WI38 (cell line): ENCODE results near the gene ESYT3.
"Not testable (repeated sequence)": the region's sequence is repeated elsewhere in the genome, so short reads cannot be mapped to it uniquely, and the experiment has no call there.

Experiments used
- H3K4me3 ChIP-seq: 2 replicates; pipeline ENCODE4 v1.5.1; 2011; ENCODE audit warnings: low read depth, mild to moderate bottlenecking, control low read depth, low read length
- TF ChIP-seq, protein P1 (sequence below): IDR thresholded peaks from 2 replicates; pipeline ENCODE4 v1.5.1; 2012; ENCODE audit warnings: low read depth, mild to moderate bottlenecking, control low read depth, low read length

Gene ESYT3

DNA sequence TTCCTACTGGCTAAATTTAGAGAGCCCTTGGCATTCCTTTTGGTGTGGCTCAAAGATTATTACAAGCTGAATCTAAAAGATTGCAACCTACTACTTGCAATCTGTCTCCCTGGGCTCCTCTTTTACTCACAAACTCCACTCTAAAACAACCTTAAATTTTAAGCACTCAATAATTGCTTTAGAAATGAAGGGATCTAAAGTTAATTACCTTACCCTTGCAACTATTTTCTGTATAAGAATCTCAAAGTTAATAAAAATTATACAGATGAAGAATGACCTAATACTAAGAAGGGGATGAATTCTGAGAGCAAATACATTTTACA is 60.2 kb downstream of the ESYT3 start:
- TF ChIP-seq, protein P1, sequence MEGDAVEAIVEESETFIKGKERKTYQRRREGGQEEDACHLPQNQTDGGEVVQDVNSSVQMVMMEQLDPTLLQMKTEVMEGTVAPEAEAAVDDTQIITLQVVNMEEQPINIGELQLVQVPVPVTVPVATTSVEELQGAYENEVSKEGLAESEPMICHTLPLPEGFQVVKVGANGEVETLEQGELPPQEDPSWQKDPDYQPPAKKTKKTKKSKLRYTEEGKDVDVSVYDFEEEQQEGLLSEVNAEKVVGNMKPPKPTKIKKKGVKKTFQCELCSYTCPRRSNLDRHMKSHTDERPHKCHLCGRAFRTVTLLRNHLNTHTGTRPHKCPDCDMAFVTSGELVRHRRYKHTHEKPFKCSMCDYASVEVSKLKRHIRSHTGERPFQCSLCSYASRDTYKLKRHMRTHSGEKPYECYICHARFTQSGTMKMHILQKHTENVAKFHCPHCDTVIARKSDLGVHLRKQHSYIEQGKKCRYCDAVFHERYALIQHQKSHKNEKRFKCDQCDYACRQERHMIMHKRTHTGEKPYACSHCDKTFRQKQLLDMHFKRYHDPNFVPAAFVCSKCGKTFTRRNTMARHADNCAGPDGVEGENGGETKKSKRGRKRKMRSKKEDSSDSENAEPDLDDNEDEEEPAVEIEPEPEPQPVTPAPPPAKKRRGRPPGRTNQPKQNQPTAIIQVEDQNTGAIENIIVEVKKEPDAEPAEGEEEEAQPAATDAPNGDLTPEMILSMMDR = no peak

DNA sequence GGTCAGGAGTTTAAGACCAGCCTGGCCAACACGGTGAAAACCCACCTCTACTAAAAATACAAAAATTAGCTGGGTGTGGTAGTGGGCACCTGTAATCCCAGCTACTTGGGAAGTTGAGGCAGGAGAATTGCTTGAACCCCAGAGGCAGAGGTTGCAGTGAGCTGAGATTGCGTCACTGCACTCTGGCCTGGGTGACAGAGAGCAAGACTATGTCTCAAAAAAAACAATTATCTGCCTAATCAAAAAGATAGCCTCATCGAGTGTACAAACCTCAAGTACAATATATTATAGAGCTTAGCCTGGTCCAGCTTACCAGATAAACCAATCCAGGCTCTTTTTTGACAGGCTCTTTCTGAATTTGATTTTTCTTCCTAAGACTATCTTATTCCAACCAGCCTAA is 61.2 kb downstream of the ESYT3 start:
- H3K4me3 ChIP-seq = not testable (repeated sequence)

More for the DNA sequence above, 60.2 kb downstream of the ESYT3 start:
- H3K4me3 ChIP-seq = no peak overlapping the region

DNA sequence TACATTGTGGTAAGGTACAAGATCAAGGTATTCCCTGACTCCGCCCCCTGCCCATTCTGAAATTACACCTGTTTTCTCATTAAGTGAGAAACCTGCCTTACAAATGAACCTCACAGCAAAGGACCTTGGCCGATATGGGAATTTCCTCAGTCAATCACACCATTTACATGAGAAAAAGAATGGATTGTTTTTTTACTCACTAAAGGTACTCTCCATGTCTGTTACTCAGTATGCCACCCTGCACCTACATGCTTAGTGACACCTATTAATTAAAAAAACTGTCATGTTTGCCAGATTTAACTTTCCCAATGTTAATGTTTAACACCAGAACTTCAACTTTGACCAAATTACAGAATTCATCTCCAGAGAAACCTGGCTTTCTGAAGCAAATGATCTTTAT is 62.0 kb downstream of the ESYT3 start:
- no peak overlapping the region for H3K4me3 ChIP-seq
- TF ChIP-seq, protein P1 = no peak

DNA sequence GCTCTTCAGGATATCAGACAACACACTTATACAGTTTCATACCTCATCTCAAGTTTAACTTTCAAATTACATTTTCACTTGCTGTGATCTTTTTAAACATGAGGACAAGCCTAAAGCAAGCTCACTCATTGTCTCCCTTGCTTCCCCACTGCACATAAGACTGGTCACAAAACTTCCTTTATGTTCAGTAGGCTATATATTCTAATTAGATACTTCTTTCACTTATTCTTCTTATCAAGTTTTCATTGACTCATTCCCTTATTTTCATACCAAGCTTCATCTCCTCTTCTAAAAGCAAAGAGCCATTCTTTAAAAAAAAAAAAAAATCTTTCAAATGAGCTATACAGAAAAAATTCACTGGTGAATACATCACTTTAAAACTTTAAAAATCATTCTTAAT is 62.6 kb downstream of the ESYT3 start:
- TF ChIP-seq, protein P1 = no peak
- H3K4me3 ChIP-seq = no peak overlapping the region

DNA sequence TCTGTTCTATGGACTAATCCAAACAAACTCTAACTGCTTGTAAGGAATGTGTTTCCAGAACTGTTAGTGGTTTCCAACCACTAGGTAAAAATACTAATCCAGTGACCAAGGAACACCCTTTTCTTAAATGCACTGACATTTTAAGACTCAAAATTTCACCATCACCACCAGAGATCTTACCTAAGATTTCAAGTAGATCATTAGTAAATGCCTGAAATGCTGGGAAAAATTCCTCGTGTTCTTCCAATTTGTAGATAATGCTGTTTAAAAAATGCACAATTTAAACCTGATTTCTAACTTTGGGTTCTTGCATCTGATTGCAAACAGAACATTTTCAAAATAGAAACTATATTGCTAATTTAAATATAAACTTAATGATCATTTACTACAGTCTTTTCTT is 63.4 kb downstream of the ESYT3 start:
- H3K4me3 ChIP-seq = no peak overlapping the region
- TF ChIP-seq, protein P1 = no peak

DNA sequence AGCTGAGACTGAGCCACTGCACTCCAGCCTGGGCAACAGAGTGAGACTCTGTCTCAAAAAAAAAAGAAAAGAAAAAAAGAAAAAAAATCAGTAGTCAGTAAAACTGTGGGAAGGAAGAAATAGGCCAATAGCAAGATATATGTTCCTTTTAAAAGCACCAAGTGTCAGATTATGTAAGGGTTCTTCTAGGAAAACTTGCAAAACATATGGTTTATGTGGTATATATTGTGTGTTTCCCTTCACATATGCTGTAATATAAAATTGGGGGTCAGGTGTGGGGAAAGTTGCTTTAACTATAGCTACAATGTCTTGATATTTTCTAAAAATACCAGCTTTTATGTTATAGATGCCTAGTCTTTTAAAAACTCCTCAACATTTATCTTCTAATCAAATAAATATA is 64.6 kb downstream of the ESYT3 start:
- TF ChIP-seq, protein P1 = no peak

DNA sequence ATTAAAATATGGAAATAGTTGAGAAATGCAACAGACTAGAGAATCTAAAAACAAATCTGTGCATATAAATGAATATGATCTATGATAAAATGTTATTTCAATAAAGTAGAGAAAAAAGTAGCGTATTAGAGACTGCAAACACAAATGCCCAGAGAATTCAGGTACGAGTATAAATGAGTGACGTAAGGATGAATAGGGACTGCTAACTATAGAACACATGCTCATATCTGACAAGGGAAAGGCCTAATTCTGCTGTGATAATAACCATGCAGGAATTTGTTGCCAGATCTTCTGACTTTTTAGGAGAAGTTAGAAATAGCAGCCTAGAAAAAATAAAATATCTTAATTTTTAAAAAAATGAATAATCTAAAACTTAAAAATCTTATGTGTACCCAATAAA is 73.1 kb downstream of the ESYT3 start:
- TF ChIP-seq, protein P1 = no peak

More for the DNA sequence above, 64.6 kb downstream of the ESYT3 start:
- no peak overlapping the region for H3K4me3 ChIP-seq

DNA sequence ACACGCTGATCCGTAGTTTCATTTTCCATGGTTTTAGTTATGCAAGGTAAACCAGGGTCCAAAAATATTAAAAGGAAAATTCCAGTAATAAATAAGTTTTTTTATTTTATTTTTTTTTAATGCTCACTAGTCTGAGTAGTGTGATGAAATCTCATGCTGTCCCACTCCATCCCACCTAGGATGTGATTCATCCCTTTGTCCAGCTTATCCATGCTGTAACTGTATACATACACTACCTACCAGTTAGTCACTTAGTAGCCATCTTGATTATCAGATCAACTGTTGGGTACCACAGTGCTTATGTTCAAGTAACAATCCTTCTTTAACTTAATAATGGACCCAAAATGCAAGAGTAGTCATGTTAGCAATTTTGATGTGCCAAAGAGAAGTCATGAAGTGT is 75.2 kb downstream of the ESYT3 start:
- H3K4me3 ChIP-seq = no peak overlapping the region
- TF ChIP-seq, protein P1 = no peak

More for the DNA sequence above, 73.1 kb downstream of the ESYT3 start:
- H3K4me3 ChIP-seq = no peak overlapping the region
